Skeletal muscle satellite cell (primary cell): ENCODE data around the gene KCTD3.

Experiments
- H3K27me3 ChIP-seq: 2 replicates; pipeline ENCODE4 v1.7.0; 2013; ENCODE audit warnings: low read length; ENCODE audit not compliant: control insufficient read depth, insufficient read depth
- H3K36me3 ChIP-seq: 2 replicates; pipeline ENCODE4 v1.7.0; 2013; ENCODE audit warnings: mild to moderate bottlenecking, control low read depth, low read length; ENCODE audit not compliant: insufficient read depth
- H3K4me1 ChIP-seq: 2 replicates; pipeline ENCODE4 v1.7.0; 2013; ENCODE audit warnings: low read length; ENCODE audit not compliant: control insufficient read depth, insufficient read depth
- H3K4me2 ChIP-seq: 2 replicates; pipeline ENCODE4 v1.7.0; 2013; ENCODE audit warnings: mild to moderate bottlenecking, low read length
- H3K4me3 ChIP-seq: 2 replicates; pipeline ENCODE4 v1.7.0; 2013; ENCODE audit warnings: low read length
- H3K9ac ChIP-seq: 2 replicates; pipeline ENCODE4 v1.7.0; 2013; ENCODE audit warnings: mild to moderate bottlenecking, low read depth, low read length, moderate library complexity
- H3K9me3 ChIP-seq: replicated peaks from 2 replicates; pipeline ENCODE4 v1.7.0; 2013; ENCODE audit warnings: mild to moderate bottlenecking, control low read depth, low read length

The KCTD3 gene

DNA sequence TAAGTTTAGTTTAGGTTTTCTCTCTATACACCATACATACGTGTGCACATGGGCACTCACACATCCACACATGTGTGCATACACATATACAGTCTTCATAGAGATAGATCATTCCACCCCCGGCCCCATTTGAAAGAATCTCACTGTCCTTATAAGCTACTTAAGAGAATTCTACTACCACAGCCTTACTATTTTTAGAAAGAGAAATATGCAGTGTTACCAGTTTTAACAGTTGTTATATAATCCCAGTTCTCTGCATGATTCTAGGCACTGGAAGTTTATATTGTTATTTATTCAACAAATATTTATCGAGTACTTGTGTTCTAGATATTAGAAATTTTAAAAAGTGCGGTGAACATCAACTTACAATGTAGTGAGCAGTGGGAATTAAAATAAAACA lies 41.5 kb downstream of the KCTD3 start:
- no peak overlapping the region for H3K4me3 ChIP-seq
- H3K27me3 ChIP-seq = no peaks in the 10 kb centered on the region
- no peak overlapping the region for H3K4me2 ChIP-seq
- no peaks in the 10 kb centered on the region for H3K9me3 ChIP-seq
- peaks cover 51% of the 10 kb centered on the region for H3K36me3 ChIP-seq
- H3K9ac ChIP-seq = no peak overlapping the region
- H3K4me1 ChIP-seq = no peaks in the 10 kb centered on the region

DNA sequence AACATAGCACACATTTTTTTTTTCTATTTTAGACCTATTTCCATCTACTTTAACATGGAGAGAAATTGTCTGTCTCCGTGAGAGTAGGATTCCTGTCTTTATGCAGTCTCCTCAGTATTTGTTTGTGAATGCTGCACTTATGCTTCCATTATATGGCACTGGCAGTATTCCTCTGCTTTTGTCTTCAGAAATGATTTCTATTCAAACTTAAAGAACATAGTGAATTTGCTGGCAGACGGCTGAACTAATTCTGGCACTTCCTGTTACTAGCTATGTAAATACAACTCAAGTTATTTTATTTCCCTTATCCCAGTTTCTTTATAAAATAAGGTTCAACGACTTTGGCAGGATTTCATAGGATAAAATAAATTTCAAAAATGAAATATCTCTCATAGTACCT lies 45.3 kb downstream of the KCTD3 start:
- Histone ChIP-seq H3K9ac (no peak overlapping the region), H3K36me3 (peaks cover 47% of the 10 kb centered on the region), H3K27me3 (no peaks in the 10 kb centered on the region), H3K4me3 (no peak overlapping the region), H3K4me1 (no peaks in the 10 kb centered on the region), H3K9me3 (no peaks in the 10 kb centered on the region), H3K4me2 (no peak overlapping the region)

GRCh38 chr1:215617979-215618378 lies 50.9 kb downstream of the KCTD3 start:
- H3K36me3 ChIP-seq = peaks cover 25% of the 10 kb centered on the region
- H3K27me3 ChIP-seq = no peaks in the 10 kb centered on the region
- no peaks in the 10 kb centered on the region for H3K4me1 ChIP-seq
- no peak overlapping the region for H3K4me2 ChIP-seq
- no peaks in the 10 kb centered on the region for H3K9me3 ChIP-seq
- H3K4me3 ChIP-seq = no peak overlapping the region
- H3K9ac ChIP-seq = no peak overlapping the region

DNA sequence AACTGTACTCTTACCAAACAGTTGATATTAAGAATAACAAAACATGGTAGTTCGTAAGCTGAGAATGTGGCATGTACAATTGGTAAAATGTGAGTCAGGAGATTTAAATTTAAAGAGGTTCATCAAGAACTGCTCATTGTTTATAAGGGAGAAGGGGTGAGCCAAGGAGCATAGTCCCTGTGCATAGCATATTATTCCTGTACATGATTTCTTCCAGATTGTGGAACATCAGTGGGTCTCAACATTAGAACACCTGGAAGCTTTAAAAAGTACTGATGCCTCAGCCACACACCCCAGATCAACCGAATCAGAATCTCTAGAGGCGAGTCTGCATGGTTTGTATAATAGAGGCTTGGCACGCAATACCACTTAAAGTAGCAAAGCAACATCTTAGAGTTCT lies 56.1 kb downstream of the KCTD3 start:
- Histone ChIP-seq H3K9me3 (no peaks in the 10 kb centered on the region), H3K9ac (no peak overlapping the region), H3K4me3 (no peak overlapping the region), H3K27me3 (no peaks in the 10 kb centered on the region), H3K4me2 (no peak overlapping the region), H3K4me1 (no peaks in the 10 kb centered on the region), H3K36me3 (peaks cover 25% of the 10 kb centered on the region)

DNA sequence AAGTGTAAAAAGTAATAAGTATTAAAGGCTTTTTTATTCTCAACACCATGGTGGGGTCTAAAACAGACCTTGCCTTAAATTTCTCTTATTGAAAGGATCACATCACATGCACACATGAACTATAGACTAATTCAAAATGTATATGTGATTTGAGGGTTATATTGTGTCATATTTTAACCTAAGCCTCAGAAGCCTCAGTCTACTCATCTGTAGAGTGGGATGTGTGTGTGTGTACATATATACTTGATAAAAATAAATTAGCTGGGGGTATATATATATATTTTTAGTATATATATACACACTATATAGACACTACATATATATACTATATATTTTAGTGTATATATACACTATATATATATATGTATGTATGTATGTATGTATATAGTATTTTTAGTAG lies 58.8 kb downstream of the KCTD3 start:
- peaks cover 9% of the 10 kb centered on the region for H3K36me3 ChIP-seq
- H3K9me3 ChIP-seq = no peaks in the 10 kb centered on the region
- H3K27me3 ChIP-seq = no peaks in the 10 kb centered on the region
- H3K9ac ChIP-seq = no peak overlapping the region
- H3K4me2 ChIP-seq = no peak overlapping the region
- H3K4me1 ChIP-seq = no peaks in the 10 kb centered on the region
- H3K4me3 ChIP-seq = no peak overlapping the region

GRCh38 chr1:215631040-215631439 lies 63.9 kb downstream of the KCTD3 start:
- Histone ChIP-seq H3K4me1 (peaks cover 6% of the 10 kb centered on the region), H3K9me3 (no peaks in the 10 kb centered on the region), H3K4me2 (no peak overlapping the region), H3K36me3 (no peaks in the 10 kb centered on the region), H3K9ac (no peak overlapping the region), H3K4me3 (no peak overlapping the region), H3K27me3 (no peaks in the 10 kb centered on the region)

GRCh38 chr1:215631489-215631888 lies 64.4 kb downstream of the KCTD3 start:
- Histone ChIP-seq H3K4me2 (no peak overlapping the region), H3K9ac (no peak overlapping the region), H3K4me3 (no peak overlapping the region), H3K9me3 (no peaks in the 10 kb centered on the region), H3K4me1 (peaks cover 11% of the 10 kb centered on the region), H3K36me3 (no peaks in the 10 kb centered on the region), H3K27me3 (no peaks in the 10 kb centered on the region)

DNA sequence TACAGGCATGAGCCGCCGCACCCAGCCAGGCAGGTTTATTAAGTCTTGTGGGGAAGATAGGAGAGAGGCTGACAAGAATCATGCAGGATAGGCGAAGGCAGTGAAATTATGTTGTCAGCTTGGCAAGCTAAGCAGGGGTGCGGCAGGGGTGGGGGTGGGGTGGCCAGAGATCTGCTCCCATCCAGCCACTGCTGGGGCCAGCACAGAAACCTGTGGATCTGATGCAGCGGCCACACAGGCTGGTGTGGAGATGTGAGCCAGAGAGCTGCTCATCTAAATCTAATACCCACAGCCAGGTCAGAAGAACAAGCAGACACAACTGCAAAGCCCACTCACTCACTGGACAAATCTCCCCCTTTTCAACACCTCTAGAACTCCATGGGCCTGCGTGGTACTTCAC lies 68.7 kb downstream of the KCTD3 start:
- no peak overlapping the region for H3K4me3 ChIP-seq
- no peak overlapping the region for H3K9ac ChIP-seq
- peak overlapping the region; percentile 74 for H3K4me2 ChIP-seq
- H3K4me1 ChIP-seq = peaks cover 21% of the 10 kb centered on the region
- H3K27me3 ChIP-seq = no peaks in the 10 kb centered on the region
- no peaks in the 10 kb centered on the region for H3K9me3 ChIP-seq
- no peaks in the 10 kb centered on the region for H3K36me3 ChIP-seq

GRCh38 chr1:215636258-215636965 lies 69.3 kb downstream of the KCTD3 start:
- peak overlapping the region; percentile 23 for H3K9ac ChIP-seq
- H3K27me3 ChIP-seq = no peaks in the 10 kb centered on the region
- H3K4me1 ChIP-seq = peaks cover 19% of the 10 kb centered on the region
- peak overlapping the region; percentile 74 for H3K4me2 ChIP-seq
- H3K36me3 ChIP-seq = no peaks in the 10 kb centered on the region
- no peaks in the 10 kb centered on the region for H3K9me3 ChIP-seq
- H3K4me3 ChIP-seq = peak overlapping the region; percentile 52

GRCh38 chr1:215637041-215637573 lies 70.0 kb downstream of the KCTD3 start:
- no peaks in the 10 kb centered on the region for H3K36me3 ChIP-seq
- H3K4me1 ChIP-seq = peaks cover 16% of the 10 kb centered on the region
- peak overlapping the region; percentile 52 for H3K4me3 ChIP-seq
- no peaks in the 10 kb centered on the region for H3K9me3 ChIP-seq
- peak overlapping the region; percentile 23 for H3K9ac ChIP-seq
- H3K27me3 ChIP-seq = no peaks in the 10 kb centered on the region
- H3K4me2 ChIP-seq = peak overlapping the region; percentile 74

DNA sequence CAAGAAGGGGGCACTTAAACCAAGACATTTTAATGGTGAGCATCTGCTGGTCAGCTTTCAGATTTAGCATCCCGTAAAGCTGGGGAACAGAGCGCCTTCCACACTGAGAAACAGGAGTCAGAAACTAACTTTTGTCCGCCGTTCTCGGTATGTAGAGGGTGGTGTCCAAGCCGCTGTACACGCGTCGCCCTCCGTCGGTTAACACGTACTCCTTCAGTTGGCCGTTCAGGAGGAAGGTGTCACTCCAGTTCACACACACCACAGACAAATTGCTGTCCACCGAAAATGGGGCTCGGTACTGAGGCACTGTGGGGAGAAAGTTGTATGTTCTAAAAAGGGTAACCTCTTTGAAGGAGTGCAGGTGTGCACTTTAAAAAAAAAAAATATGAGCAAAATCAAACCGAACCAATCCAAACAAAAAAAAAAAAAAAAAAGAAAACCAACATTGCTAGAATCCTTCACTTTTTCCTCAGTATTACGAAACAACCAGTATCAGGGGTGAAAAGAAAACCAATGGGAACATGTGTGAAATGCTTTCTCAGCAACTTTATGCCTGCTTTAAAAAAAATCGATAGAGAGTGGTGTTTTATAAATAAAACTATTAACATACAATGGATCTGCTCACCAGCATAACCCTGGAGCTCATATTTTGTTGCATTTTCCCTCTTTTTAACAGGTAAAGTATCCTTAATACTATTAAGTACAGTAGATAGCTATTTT lies 73.5 kb downstream of the KCTD3 start:
- no peak overlapping the region for H3K9ac ChIP-seq
- H3K4me3 ChIP-seq = no peak overlapping the region
- no peak overlapping the region for H3K4me2 ChIP-seq
- H3K36me3 ChIP-seq = no peaks in the 10 kb centered on the region
- H3K4me1 ChIP-seq = peaks cover 16% of the 10 kb centered on the region
- H3K9me3 ChIP-seq = no peaks in the 10 kb centered on the region
- H3K27me3 ChIP-seq = no peaks in the 10 kb centered on the region
